ENCODE measurements around the gene ADCY3. TPM values are rescaled to one million over a fixed set of nuclear protein-coding genes. Genes with fewer than 3 reads are reported as not detected.

Gene ADCY3
- total RNA-seq, 1 experiment from 2014 or later: 39.5 TPM

DNA sequence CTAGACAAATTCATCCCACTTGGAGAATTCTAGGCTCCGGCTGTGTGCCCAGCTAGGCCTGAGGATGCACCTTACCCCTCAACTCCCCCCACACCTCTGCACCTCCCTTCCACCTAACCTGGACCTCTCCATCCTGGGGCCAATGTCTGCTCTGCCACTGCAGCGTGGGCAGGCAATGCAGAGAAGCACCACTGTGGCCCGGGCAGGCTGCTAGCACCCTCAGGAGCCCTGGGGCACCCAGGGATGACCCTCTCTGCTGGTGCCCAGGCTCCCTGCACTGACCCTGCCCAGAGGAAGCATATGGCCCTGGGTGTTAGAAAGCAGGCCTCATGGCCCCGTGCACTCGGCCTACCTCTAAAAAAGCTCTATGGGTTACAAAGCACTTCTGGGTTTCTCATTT, 49.6 kb downstream of the ADCY3 start:
- Mint-ChIP-seq H3K9me3 (no peaks in the 10 kb centered on the region), H3K4me1 (peaks cover 6 to 13% of the 10 kb centered on the region in 2 experiments), H3K36me3 (ENCODE audit: insufficient read depth in 1 of 3, low read depth in 3 of 3) (peaks cover 8 to 18% (median 8%) of the 10 kb centered on the region in 3 experiments), H3K27me3 (ENCODE audit: low read depth) (no peaks in the 10 kb centered on the region), H3K4me3 (no peak overlapping the region), H3K27ac (no peak overlapping the region)
- no peak overlapping the region for H4K8ac ChIP-seq (replicated peaks; ENCODE audit: insufficient read length, low read depth, low read length)
- H2BK12ac ChIP-seq (ENCODE audit: insufficient read length, low read depth, low read length): no peak overlapping the region
- H3K18ac ChIP-seq (ENCODE audit: insufficient read length, low read depth, low read length): no peak overlapping the region
- no peak overlapping the region for H3K4ac ChIP-seq (ENCODE audit: low read depth, low read length)
- H3K23me2 ChIP-seq (ENCODE audit: insufficient read length, low read depth, low read length, poor library complexity, severe bottlenecking): no peaks in the 10 kb centered on the region
- H3K27ac ChIP-seq (ENCODE audit: insufficient read length, low read depth, low read length): no peak overlapping the region
- no peak for DNase-seq
- H2AFZ ChIP-seq (ENCODE audit: low read length): no peak overlapping the region
- no peaks in the 10 kb centered on the region for H3K79me1 ChIP-seq (ENCODE audit: insufficient read depth, low read depth, low read length, poor library complexity, severe bottlenecking)
- no peak overlapping the region for H3K23ac ChIP-seq (ENCODE audit: insufficient read length, low read depth, low read length)
- H3T11ph ChIP-seq (ENCODE audit: low read length): no peak overlapping the region
- no peak overlapping the region for H4K91ac ChIP-seq (ENCODE audit: insufficient read length, low read depth, low read length)
- H2AK5ac ChIP-seq (ENCODE audit: insufficient read length, low read length): no peak overlapping the region
- no peaks in the 10 kb centered on the region for H3K79me2 ChIP-seq (ENCODE audit: insufficient read depth, low read length)
- no peaks in the 10 kb centered on the region for H4K20me1 ChIP-seq (ENCODE audit: control insufficient read depth, insufficient read depth, insufficient read length)
- no peaks in the 10 kb centered on the region for H3K9me3 ChIP-seq (ENCODE audit: control insufficient read depth, low read depth, low read length)
- TF ChIP-seq, protein P1, sequence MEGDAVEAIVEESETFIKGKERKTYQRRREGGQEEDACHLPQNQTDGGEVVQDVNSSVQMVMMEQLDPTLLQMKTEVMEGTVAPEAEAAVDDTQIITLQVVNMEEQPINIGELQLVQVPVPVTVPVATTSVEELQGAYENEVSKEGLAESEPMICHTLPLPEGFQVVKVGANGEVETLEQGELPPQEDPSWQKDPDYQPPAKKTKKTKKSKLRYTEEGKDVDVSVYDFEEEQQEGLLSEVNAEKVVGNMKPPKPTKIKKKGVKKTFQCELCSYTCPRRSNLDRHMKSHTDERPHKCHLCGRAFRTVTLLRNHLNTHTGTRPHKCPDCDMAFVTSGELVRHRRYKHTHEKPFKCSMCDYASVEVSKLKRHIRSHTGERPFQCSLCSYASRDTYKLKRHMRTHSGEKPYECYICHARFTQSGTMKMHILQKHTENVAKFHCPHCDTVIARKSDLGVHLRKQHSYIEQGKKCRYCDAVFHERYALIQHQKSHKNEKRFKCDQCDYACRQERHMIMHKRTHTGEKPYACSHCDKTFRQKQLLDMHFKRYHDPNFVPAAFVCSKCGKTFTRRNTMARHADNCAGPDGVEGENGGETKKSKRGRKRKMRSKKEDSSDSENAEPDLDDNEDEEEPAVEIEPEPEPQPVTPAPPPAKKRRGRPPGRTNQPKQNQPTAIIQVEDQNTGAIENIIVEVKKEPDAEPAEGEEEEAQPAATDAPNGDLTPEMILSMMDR (conservative IDR thresholded peaks at IDR 0.05): no peak
- no peak overlapping the region for H3K4me2 ChIP-seq (ENCODE audit: insufficient read depth, insufficient read length, low read length)
- no peak overlapping the region for H2BK120ac ChIP-seq (ENCODE audit: low read depth, low read length, poor library complexity, severe bottlenecking)
- H3K14ac ChIP-seq (ENCODE audit: insufficient read depth, low read length): no peak overlapping the region
- no peak overlapping the region for H2BK15ac ChIP-seq (ENCODE audit: low read depth, low read length)
- no peak overlapping the region for H2BK5ac ChIP-seq (ENCODE audit: insufficient read length, low read length)
- H3K4me1 ChIP-seq (ENCODE audit: insufficient read depth, low read length): peaks cover 5% of the 10 kb centered on the region; the same call in 1 of the 2 replicates
- H3K56ac ChIP-seq (ENCODE audit: insufficient read length, low read depth, low read length): no peak overlapping the region
- no peaks in the 10 kb centered on the region for H3K27me3 ChIP-seq (ENCODE audit: insufficient read depth, low read length)
- no CpG with 5 or more reads among the region's 5 CpGs for WGBS (ENCODE audit: extremely low coverage, insufficient read length, low lambda C conversion rate)
- no peak overlapping the region for H3K9ac ChIP-seq (ENCODE audit: extremely low read depth, insufficient read length, low read length)
- no peak overlapping the region for H4K5ac ChIP-seq (ENCODE audit: insufficient read length, low read depth, low read length)
- H2BK20ac ChIP-seq (ENCODE audit: low read depth, low read length, poor library complexity, severe bottlenecking): no peak overlapping the region

All from H9 (cell line).